Panc1 (cell line): ENCODE measurements around the gene FAM53A. TPM values are rescaled to one million over a fixed set of nuclear protein-coding genes. Genes with fewer than 3 reads are reported as not detected.

Experiments
- ATAC-seq: fragments of 200-7000 bp; cut with Tn5 transposase; 2 replicates; pipeline ENCODE4 v1.9.1; 2020; ENCODE audit warnings: mild to moderate bottlenecking, moderate library complexity
- BruUV-seq: library from RNA; stranded (reverse); fragments of 400-500 nt; replicated peaks from 2 replicates; lab custom pipeline; 2021; lab: Mats Ljungman, UMichigan
- CTCF ChIA-PET: fragments of 300-600 bp; sonication (Branson Sonifier 250); formaldehyde crosslinking; loops from one replicate; lab custom pipeline; 2022; ENCODE audit warnings: antibody characterized with exemption; lab: Charles Lee
- POLR2A ChIA-PET: fragments of 300-600 bp; sonication (Branson Sonifier 250); formaldehyde crosslinking; loops from one replicate; lab custom pipeline; 2022; ENCODE audit warnings: antibody characterized with exemption; lab: Charles Lee
- DNase-seq: peaks from one replicate; pipeline ENCODE4 v3.0.0-alpha.2; 2010; ENCODE audit warnings: low read depth, low spot score
- H3K27ac ChIP-seq: 2 replicates; pipeline ENCODE4 v1.5.1; 2011; ENCODE audit warnings: mild to moderate bottlenecking, low read length, inconsistent platforms
- H3K27me3 ChIP-seq: fragments of 200-500 bp; sonication (Bioruptor generic); 2 replicates; pipeline ENCODE4 v1.6.0; 2014; ENCODE audit warnings: low read length, inconsistent platforms; ENCODE audit not compliant: control insufficient read depth, insufficient read depth
- H3K36me3 ChIP-seq: fragments of 200-500 bp; sonication (Bioruptor generic); 2 replicates; pipeline ENCODE4 v1.5.1; 2014; ENCODE audit warnings: inconsistent platforms, mild to moderate bottlenecking, low read length, moderate library complexity; ENCODE audit not compliant: control insufficient read depth, insufficient read depth
- H3K4me1 ChIP-seq: 2 replicates; pipeline ENCODE4 v1.5.1; 2011; ENCODE audit warnings: inconsistent platforms, mild to moderate bottlenecking, low read length, moderate library complexity; ENCODE audit not compliant: control insufficient read depth, insufficient read depth
- H3K4me3 ChIP-seq, 2 experiments: 2 replicates each; pipeline ENCODE4 v1.5.1; 2011 to 2012; ENCODE audit warnings: low read depth in 2 of 2, low read length in 2 of 2, mild to moderate bottlenecking in 2 of 2, inconsistent platforms in 1 of 2, moderate library complexity in 1 of 2
- H3K9me3 ChIP-seq: fragments of 200-500 bp; sonication (Bioruptor generic); 2 replicates; pipeline ENCODE4 v1.5.1; 2014; ENCODE audit warnings: low read depth, mild to moderate bottlenecking, inconsistent platforms, low read length, moderate library complexity; ENCODE audit not compliant: control insufficient read depth, insufficient read depth
- POLR2AphosphoS5 ChIP-seq: IDR thresholded peaks from 2 replicates; pipeline ENCODE4 v1.6.1; 2012; ENCODE audit warnings: mild to moderate bottlenecking, low read depth, low read length, moderate library complexity
- SIN3A ChIP-seq: IDR thresholded peaks from 2 replicates; pipeline ENCODE4 v1.6.1; 2012; ENCODE audit warnings: low read depth, mild to moderate bottlenecking, low read length, moderate library complexity, borderline replicate concordance; ENCODE audit not compliant: insufficient read depth
- TCF7L2 ChIP-seq: IDR thresholded peaks from 2 replicates; pipeline ENCODE4 v1.6.1; 2011; ENCODE audit warnings: mild to moderate bottlenecking, low read depth, low read length, inconsistent platforms
- in situ Hi-C: cut with HindIII; loops from 2 replicates; pipeline ENCODE4 v1.10.0; 2016; ENCODE audit warnings: low sequenced_read_pairs, low pct_unique_long_range_greater_than_20kb
- intact Hi-C: fragments of 100-400 bp; cut with micrococcal nuclease; formaldehyde crosslinking; loops from one replicate; pipeline ENCODE4 v1.10.0; 2022; ENCODE audit not compliant: unreplicated experiment
- total RNA-seq: library from RNA; stranded (reverse); gene quantifications from one replicate; pipeline ENCODE4 v1.2.1, GENCODE V29; 2021; ENCODE audit not compliant: unreplicated experiment
- TF ChIP-seq, protein P1 (sequence below), 2 experiments: IDR thresholded peaks; 2 replicates each; pipeline ENCODE4 v1.6.1; 2011 to 2012; ENCODE audit warnings: low read depth in 2 of 2, control low read depth in 1 of 2, low read length in 1 of 2, mild to moderate bottlenecking in 1 of 2, moderate library complexity in 1 of 2; ENCODE audit not compliant: insufficient read depth in 1 of 2
- TF ChIP-seq, protein P2 (sequence below): fragments of 450-650 bp; IDR thresholded peaks from 2 replicates; pipeline ENCODE4 v1.5.1; 2017; ENCODE audit warnings: mild to moderate bottlenecking

Gene FAM53A
- total RNA-seq, 1 experiment from 2014 or later, result 7.0 TPM

DNA sequence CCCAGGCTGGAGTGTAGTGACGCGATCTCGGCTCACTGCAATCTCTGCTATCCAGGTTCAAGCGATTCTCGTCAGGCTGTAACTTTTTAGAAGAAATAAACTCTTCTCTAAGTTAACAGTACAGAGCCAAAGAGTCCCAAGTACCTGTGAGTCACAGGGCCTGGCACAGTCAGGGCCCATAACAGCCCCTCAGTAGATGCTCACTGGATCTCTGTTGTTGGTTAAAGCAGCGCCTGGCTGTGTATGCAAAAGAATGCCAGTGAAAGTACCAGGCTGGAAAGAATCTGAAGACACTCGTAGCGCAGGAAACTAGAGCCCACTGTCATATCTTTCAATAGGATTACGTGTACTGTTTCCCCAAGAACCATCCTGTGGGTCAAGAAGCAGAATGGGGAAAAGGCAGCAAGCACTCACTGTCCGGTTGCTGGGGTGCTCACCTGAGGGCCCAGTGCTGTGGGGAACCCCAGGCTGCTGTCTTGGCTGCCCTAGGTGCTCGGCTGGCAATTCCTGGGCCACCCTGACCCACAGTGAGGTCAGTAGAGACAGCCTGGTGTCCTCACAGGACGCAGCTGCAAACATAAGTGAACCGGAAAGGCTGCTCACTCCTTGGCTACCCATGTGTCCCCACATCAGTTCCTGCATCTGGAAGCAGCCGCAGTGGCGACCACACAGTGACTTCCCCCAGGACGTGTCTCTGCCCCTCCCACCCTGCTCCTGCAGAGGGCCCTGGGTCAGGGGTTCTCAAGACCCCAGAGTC, 31.1 kb upstream of the FAM53A start:
- POLR2A ChIA-PET, result no interaction called here
- DNase-seq (no peak), ATAC-seq (no peak)
- Histone ChIP-seq H3K4me3 (peak overlapping the region in 1 of 2 experiments; percentile 58; a peak in 2 of 4 replicates), H3K36me3 (peaks cover 2% of the 10 kb centered on the region; the same call in 1 of the 2 replicates), H3K27ac (peak overlapping the region; percentile 61), H3K4me1 (peaks cover 37% of the 10 kb centered on the region), H3K9me3 (no peaks in the 10 kb centered on the region), H3K27me3 (no peaks in the 10 kb centered on the region)
- no peak for TF ChIP-seq SIN3A
- CTCF ChIA-PET, result no interaction called here
- in situ Hi-C loops, result no loop called here
- BruUV-seq, result no TSS peak
- intact Hi-C loops, result no loop called here

DNA sequence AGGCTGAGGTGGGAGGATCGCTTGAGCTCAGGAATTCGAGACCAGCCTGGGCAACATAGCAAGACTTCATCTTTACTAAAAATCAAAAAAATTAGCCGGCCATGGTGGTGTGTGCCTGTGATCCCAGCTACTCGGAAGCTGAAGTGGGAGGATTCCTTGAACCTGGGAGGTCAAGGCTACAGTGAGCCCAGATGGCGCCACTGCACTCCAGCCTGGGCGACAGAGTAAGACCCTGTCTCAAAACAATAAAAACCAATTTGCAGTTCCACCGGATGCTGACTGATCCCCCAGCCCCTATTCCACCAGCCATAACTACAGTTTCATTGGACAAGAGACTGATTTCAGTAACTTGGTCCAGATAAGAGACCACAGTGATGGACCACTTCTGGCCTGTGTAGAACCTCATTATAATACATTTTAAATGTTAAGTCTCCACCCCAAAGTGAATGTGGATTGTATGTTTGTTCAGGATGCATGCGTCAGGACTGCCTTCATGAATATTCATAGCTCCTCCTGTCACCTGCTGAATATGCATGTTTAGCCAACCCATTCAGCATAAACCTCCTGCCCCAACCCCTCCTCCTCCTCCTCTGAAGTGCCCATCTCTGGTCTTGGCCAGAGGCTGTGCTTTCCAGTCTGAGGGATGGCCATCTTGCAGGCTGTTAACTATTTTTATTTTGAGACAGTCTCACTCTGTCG, 30.3 kb upstream of the FAM53A start:
- Histone ChIP-seq H3K27me3 (no peaks in the 10 kb centered on the region), H3K4me3 (peak overlapping the region; percentile 58 to 79), H3K27ac (peak overlapping the region; percentile 78), H3K4me1 (peaks cover 41% of the 10 kb centered on the region), H3K36me3 (peaks cover 2% of the 10 kb centered on the region; the same call in 1 of the 2 replicates), H3K9me3 (no peaks in the 10 kb centered on the region)
- DNase-seq (no peak), ATAC-seq (no peak)
- no TSS peak for BruUV-seq
- intact Hi-C loops, result no loop called here
- in situ Hi-C loops, result no loop called here
- TF ChIP-seq, protein P1, sequence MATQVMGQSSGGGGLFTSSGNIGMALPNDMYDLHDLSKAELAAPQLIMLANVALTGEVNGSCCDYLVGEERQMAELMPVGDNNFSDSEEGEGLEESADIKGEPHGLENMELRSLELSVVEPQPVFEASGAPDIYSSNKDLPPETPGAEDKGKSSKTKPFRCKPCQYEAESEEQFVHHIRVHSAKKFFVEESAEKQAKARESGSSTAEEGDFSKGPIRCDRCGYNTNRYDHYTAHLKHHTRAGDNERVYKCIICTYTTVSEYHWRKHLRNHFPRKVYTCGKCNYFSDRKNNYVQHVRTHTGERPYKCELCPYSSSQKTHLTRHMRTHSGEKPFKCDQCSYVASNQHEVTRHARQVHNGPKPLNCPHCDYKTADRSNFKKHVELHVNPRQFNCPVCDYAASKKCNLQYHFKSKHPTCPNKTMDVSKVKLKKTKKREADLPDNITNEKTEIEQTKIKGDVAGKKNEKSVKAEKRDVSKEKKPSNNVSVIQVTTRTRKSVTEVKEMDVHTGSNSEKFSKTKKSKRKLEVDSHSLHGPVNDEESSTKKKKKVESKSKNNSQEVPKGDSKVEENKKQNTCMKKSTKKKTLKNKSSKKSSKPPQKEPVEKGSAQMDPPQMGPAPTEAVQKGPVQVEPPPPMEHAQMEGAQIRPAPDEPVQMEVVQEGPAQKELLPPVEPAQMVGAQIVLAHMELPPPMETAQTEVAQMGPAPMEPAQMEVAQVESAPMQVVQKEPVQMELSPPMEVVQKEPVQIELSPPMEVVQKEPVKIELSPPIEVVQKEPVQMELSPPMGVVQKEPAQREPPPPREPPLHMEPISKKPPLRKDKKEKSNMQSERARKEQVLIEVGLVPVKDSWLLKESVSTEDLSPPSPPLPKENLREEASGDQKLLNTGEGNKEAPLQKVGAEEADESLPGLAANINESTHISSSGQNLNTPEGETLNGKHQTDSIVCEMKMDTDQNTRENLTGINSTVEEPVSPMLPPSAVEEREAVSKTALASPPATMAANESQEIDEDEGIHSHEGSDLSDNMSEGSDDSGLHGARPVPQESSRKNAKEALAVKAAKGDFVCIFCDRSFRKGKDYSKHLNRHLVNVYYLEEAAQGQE (IDR thresholded peaks at IDR 0.05; ENCODE audit: insufficient read depth in 1 of 2, low read depth in 2 of 2, low read length in 1 of 2), result no peak
- TF ChIP-seq TCF7L2, result no peak
- no peak for TF ChIP-seq POLR2AphosphoS5
- TF ChIP-seq SIN3A, result no peak
- TF ChIP-seq, protein P2, sequence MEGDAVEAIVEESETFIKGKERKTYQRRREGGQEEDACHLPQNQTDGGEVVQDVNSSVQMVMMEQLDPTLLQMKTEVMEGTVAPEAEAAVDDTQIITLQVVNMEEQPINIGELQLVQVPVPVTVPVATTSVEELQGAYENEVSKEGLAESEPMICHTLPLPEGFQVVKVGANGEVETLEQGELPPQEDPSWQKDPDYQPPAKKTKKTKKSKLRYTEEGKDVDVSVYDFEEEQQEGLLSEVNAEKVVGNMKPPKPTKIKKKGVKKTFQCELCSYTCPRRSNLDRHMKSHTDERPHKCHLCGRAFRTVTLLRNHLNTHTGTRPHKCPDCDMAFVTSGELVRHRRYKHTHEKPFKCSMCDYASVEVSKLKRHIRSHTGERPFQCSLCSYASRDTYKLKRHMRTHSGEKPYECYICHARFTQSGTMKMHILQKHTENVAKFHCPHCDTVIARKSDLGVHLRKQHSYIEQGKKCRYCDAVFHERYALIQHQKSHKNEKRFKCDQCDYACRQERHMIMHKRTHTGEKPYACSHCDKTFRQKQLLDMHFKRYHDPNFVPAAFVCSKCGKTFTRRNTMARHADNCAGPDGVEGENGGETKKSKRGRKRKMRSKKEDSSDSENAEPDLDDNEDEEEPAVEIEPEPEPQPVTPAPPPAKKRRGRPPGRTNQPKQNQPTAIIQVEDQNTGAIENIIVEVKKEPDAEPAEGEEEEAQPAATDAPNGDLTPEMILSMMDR, result no peak
- ChIA-PET CTCF (no interaction called here), POLR2A (no interaction called here)
